GM12891 (cell line): Measurements from ENCODE around the gene APBA2.

ENCODE experiments used
- PAX5 ChIP-seq: IDR thresholded peaks from 2 replicates; pipeline ENCODE4 v1.6.1; 2011; ENCODE audit warnings: low read length, moderate library complexity, mild to moderate bottlenecking; ENCODE audit not compliant: insufficient read depth, severe bottlenecking
- POLR2A ChIP-seq: IDR thresholded peaks from 2 replicates; pipeline ENCODE4 v1.6.1; 2011; ENCODE audit warnings: low read depth, low read length, control low read depth
- POLR2AphosphoS5 ChIP-seq: IDR thresholded peaks from 2 replicates; pipeline ENCODE4 v1.6.1; 2011; ENCODE audit warnings: low read depth, low read length, control low read depth
- POU2F2 ChIP-seq: IDR thresholded peaks from 2 replicates; pipeline ENCODE4 v1.6.1; 2011; ENCODE audit warnings: low read depth, mild to moderate bottlenecking, control low read depth, low read length, moderate library complexity
- SPI1 ChIP-seq: IDR thresholded peaks from 2 replicates; pipeline ENCODE4 v1.6.1; 2011; ENCODE audit warnings: low read depth, low read length, control low read depth
- TAF1 ChIP-seq: IDR thresholded peaks from 2 replicates; pipeline ENCODE4 v1.6.1; 2011; ENCODE audit warnings: low read depth, low read length, control low read depth

GRCh38 chr15:28880680-28881079, 5.1 kb upstream of the APBA2 start:
- TF ChIP-seq POLR2AphosphoS5 = no peak
- no peak for TF ChIP-seq POLR2A
- no peak for TF ChIP-seq SPI1
- TF ChIP-seq PAX5 = no peak
- no peak for TF ChIP-seq TAF1
- TF ChIP-seq POU2F2 = no peak
